OCI-LY3 (cell line): ENCODE measurements around the gene TAS2R30.
"Not testable (repeated sequence)": the region's sequence is repeated elsewhere in the genome, so short reads cannot be mapped to it uniquely, and the experiment has no call there.

Source experiments
- H2AFZ ChIP-seq: fragments of 200-600, 300-600 bp; shearing (Covaris generic); 2 replicates; pipeline ENCODE4 v1.6.0; 2014; ENCODE audit warnings: antibody characterized with exemption, low read depth, low read length
- H3K27ac ChIP-seq: fragments of 200-600, 300-600 bp; sonication (generic); 2 replicates; pipeline ENCODE4 v1.5.1; 2014; ENCODE audit warnings: mild to moderate bottlenecking, low read length, moderate library complexity, mixed read lengths
- H3K27me3 ChIP-seq: fragments of 200-600, 300-600 bp; sonication (generic); 2 replicates; pipeline ENCODE4 v1.6.1; 2014; ENCODE audit warnings: low read depth, low read length, mixed read lengths
- H3K36me3 ChIP-seq: fragments of 200-600, 300-600 bp; sonication (generic); replicated peaks from 2 replicates; pipeline ENCODE3; 2014; ENCODE audit warnings: low read depth, low read length, mixed read lengths
- H3K4me1 ChIP-seq: fragments of 300-600, 200-600 bp; sonication (generic); 2 replicates; pipeline ENCODE4 v1.6.1; 2014; ENCODE audit warnings: low read length, mixed read lengths
- H3K4me2 ChIP-seq: fragments of 200-600, 300-600 bp; sonication (generic); 2 replicates; pipeline ENCODE4 v1.6.1; 2014; ENCODE audit warnings: low read length, mixed read lengths
- H3K4me3 ChIP-seq: fragments of 300-600, 200-600 bp; sonication (generic); 2 replicates; pipeline ENCODE4 v1.5.1; 2014; ENCODE audit warnings: antibody characterized with exemption, mild to moderate bottlenecking, low read length, moderate library complexity
- H3K79me2 ChIP-seq: fragments of 300-600, 200-600 bp; shearing (Covaris generic); 2 replicates; pipeline ENCODE4 v1.6.1; 2014; ENCODE audit warnings: mild to moderate bottlenecking, low read length, mixed read lengths
- H3K9ac ChIP-seq: fragments of 300-600, 200-600 bp; shearing (Covaris generic); 2 replicates; pipeline ENCODE4 v1.6.0; 2014; ENCODE audit warnings: mild to moderate bottlenecking, low read length, moderate library complexity
- H3K9me3 ChIP-seq: fragments of 200-600, 300-600 bp; shearing (Covaris generic); 2 replicates; pipeline ENCODE4 v1.6.1; 2014; ENCODE audit warnings: low read length, mixed read lengths; ENCODE audit not compliant: insufficient read depth
- H4K20me1 ChIP-seq: fragments of 200-600, 300-600 bp; sonication (generic); 2 replicates; pipeline ENCODE4 v1.6.1; 2016; ENCODE audit warnings: low read length, mixed read lengths; ENCODE audit not compliant: insufficient read depth
- EZH2phosphoT487 ChIP-seq: fragments of 200-600 bp; shearing (Covaris generic); IDR thresholded peaks from 2 replicates; pipeline ENCODE4 v1.6.1; 2018; ENCODE audit warnings: antibody characterized with exemption, mixed run types, low read depth
- TF ChIP-seq, protein P1 (sequence below): fragments of 200-600, 300-600 bp; sonication (generic); IDR thresholded peaks from 2 replicates; pipeline ENCODE4 v1.5.1; 2014; ENCODE audit warnings: antibody characterized with exemption, low read length, low read depth

TAS2R30 gene

DNA sequence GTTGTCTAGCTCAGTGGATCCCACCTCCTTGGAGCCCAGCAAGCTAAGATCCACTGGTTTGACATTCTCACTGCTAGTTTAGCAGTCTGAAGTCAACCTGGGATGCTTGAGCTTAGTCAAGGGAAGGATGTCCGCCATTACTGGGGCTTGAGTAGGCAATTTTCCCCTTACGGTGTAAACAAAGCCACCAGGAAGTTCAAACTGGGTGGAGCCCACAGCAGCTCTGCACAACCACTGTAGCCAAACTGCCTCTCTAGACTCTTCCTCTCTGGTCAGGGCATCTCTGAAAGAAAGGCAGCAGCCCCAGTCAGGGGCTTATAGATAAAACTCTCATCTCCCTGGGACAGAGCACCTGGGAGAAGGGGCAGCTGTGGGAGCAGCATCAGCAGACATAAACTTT lies 25.6 kb downstream of the TAS2R30 start:
- H3K4me2 ChIP-seq: no peak overlapping the region
- peaks cover 63% of the 10 kb centered on the region for H3K79me2 ChIP-seq

DNA sequence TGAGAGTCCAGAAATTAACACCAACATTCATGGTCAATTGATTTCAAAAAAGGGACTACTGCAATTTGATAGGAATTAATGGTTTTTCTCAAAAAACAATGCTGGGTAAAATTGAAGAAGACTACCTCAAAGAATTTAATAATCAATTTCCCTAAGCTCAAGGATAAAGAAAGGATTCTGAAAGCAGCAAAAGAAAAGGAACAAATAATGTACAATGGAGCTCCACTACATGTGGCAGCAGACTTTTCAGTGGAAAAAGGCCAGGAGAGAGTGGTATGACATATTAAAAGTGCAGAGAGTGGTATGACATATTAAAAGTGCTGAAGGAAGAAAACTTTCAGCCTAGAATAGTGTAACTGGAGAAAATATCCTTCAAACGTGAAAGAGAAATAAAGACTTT lies 26.7 kb downstream of the TAS2R30 start:
- H3K36me3 ChIP-seq: no peaks in the 10 kb centered on the region
- H3K4me1 ChIP-seq: peaks cover 9% of the 10 kb centered on the region
- 0 out of 2 replicates have a peak, but pooled peaks cover 3% of the 10 kb centered on the region for H4K20me1 ChIP-seq
- no peaks in the 10 kb centered on the region for H3K9me3 ChIP-seq
- TF ChIP-seq EZH2phosphoT487: no peak
- TF ChIP-seq, protein P1, sequence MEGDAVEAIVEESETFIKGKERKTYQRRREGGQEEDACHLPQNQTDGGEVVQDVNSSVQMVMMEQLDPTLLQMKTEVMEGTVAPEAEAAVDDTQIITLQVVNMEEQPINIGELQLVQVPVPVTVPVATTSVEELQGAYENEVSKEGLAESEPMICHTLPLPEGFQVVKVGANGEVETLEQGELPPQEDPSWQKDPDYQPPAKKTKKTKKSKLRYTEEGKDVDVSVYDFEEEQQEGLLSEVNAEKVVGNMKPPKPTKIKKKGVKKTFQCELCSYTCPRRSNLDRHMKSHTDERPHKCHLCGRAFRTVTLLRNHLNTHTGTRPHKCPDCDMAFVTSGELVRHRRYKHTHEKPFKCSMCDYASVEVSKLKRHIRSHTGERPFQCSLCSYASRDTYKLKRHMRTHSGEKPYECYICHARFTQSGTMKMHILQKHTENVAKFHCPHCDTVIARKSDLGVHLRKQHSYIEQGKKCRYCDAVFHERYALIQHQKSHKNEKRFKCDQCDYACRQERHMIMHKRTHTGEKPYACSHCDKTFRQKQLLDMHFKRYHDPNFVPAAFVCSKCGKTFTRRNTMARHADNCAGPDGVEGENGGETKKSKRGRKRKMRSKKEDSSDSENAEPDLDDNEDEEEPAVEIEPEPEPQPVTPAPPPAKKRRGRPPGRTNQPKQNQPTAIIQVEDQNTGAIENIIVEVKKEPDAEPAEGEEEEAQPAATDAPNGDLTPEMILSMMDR: no peak
- no peak overlapping the region for H2AFZ ChIP-seq
- H3K4me3 ChIP-seq: no peak overlapping the region
- no peak overlapping the region for H3K9ac ChIP-seq
- no peak overlapping the region for H3K4me2 ChIP-seq
- no peak overlapping the region for H3K27ac ChIP-seq
- no peaks in the 10 kb centered on the region for H3K27me3 ChIP-seq
- H3K79me2 ChIP-seq: peaks cover 54% of the 10 kb centered on the region

More for the DNA sequence above, 25.6 kb downstream of the TAS2R30 start:
- no peaks in the 10 kb centered on the region for H3K36me3 ChIP-seq
- TF ChIP-seq, protein P1: no peak
- TF ChIP-seq EZH2phosphoT487: no peak
- no peaks in the 10 kb centered on the region for H3K27me3 ChIP-seq
- H4K20me1 ChIP-seq: 0 out of 2 replicates have a peak, but pooled peaks cover 3% of the 10 kb centered on the region
- no peak overlapping the region for H2AFZ ChIP-seq
- no peak overlapping the region for H3K4me3 ChIP-seq
- peaks cover 9% of the 10 kb centered on the region for H3K4me1 ChIP-seq
- H3K9ac ChIP-seq: no peak overlapping the region
- H3K9me3 ChIP-seq: no peaks in the 10 kb centered on the region
- H3K27ac ChIP-seq: no peak overlapping the region

- Histone ChIP-seq H3K36me3 (no peaks in the 10 kb centered on the region), H2AFZ (no peak overlapping the region), H3K4me3 (no peak overlapping the region), H3K9me3 (no peaks in the 10 kb centered on the region), H3K4me1 (peaks cover 6% of the 10 kb centered on the region), H3K9ac (no peak overlapping the region), H4K20me1 (0 out of 2 replicates have a peak, but pooled peaks cover 3% of the 10 kb centered on the region), H3K4me2 (no peak overlapping the region), H3K27me3 (no peaks in the 10 kb centered on the region), H3K79me2 (peaks cover 41% of the 10 kb centered on the region), H3K27ac (no peak overlapping the region)
- TF ChIP-seq, protein P1: no peak
- TF ChIP-seq EZH2phosphoT487: no peak
Measured at GRCh38 chr12:11106288-11106687, 28.2 kb downstream of the TAS2R30 start.

GRCh38 chr12:11105546-11105945 lies 28.9 kb downstream of the TAS2R30 start:
- H4K20me1 ChIP-seq: 0 out of 2 replicates have a peak, but pooled peaks cover 3% of the 10 kb centered on the region
- no peaks in the 10 kb centered on the region for H3K9me3 ChIP-seq
- H3K4me1 ChIP-seq: no peaks in the 10 kb centered on the region
- H3K27me3 ChIP-seq: no peaks in the 10 kb centered on the region
- no peak overlapping the region for H3K4me3 ChIP-seq
- peaks cover 4% of the 10 kb centered on the region for H3K36me3 ChIP-seq
- H3K79me2 ChIP-seq: peaks cover 38% of the 10 kb centered on the region
- no peak overlapping the region for H2AFZ ChIP-seq
- H3K4me2 ChIP-seq: no peak overlapping the region
- no peak for TF ChIP-seq EZH2phosphoT487
- TF ChIP-seq, protein P1: no peak
- no peak overlapping the region for H3K27ac ChIP-seq
- H3K9ac ChIP-seq: no peak overlapping the region

- not testable (repeated sequence) for H3K9ac ChIP-seq, H3K27ac ChIP-seq, H3K27me3 ChIP-seq
Measured at GRCh38 chr12:11094910-11095309, 39.5 kb downstream of the TAS2R30 start.

More at GRCh38 chr12:11094910-11095309, 39.5 kb downstream of the TAS2R30 start:
- H3K4me1 ChIP-seq, H2AFZ ChIP-seq, H3K9me3 ChIP-seq, H3K36me3 ChIP-seq, H3K4me2 ChIP-seq, H3K4me3 ChIP-seq, H4K20me1 ChIP-seq, H3K79me2 ChIP-seq: not testable (repeated sequence)
